Diencephalon (tissue), 1 donor: ENCODE data around the gene KLHDC2. TPM values are rescaled to one million over a fixed set of nuclear protein-coding genes. Genes with fewer than 3 reads are reported as not detected.

ENCODE experiments used
- total RNA-seq: library from RNA; depleted of rRNA; stranded (reverse); fragments of >200 nt; gene quantifications from one replicate; pipeline ENCODE4 v1.2.3, GENCODE V29; 2014

Gene KLHDC2, protein sequence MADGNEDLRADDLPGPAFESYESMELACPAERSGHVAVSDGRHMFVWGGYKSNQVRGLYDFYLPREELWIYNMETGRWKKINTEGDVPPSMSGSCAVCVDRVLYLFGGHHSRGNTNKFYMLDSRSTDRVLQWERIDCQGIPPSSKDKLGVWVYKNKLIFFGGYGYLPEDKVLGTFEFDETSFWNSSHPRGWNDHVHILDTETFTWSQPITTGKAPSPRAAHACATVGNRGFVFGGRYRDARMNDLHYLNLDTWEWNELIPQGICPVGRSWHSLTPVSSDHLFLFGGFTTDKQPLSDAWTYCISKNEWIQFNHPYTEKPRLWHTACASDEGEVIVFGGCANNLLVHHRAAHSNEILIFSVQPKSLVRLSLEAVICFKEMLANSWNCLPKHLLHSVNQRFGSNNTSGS
- total RNA-seq = 99.9 TPM

DNA sequence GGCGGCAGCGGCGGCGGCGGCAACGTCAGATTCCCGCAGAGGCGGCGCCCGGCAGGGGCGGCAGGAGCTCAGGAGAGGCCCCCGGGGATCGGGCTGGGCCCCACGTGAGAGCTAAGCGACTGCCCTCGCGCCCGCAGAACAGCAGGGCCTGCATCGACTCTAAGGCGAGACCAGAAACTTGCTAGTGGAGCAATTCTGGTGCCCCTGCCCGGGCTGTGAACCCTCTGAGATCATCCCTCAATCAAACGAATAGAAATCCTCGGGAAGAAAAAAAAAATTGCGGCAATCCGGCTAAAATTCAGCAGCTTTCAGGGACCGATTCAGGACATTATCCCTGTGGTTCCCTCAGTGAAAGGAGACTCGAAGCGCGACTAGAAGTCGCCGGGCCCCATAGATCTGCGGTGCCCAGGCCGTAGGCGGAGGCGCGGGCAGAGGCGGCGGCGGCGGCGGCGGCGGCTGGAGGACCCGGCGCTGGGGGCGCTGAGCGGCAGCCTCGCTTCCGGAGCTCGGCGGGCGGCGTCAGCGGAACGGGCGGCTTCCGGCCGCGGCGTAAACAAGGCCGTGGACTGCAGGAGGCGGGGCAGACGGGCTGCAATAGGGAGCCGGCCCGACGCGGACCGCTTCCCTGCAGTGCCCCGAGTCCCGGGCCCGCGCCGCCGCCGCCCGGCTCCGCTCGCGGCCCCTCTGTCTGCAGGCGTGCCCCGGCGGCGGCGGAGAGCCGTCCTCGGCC is at the start of gene KLHDC2:
TSS of gene KLHDC2 (plus strand) at position 583 of the 730 bp plus-strand sequence. CDS start 316 bp downstream, outside the sequence.

Other genes starting within 250 kb of the KLHDC2 start
- 1,949 TPM for gene RPS29, start 181.8 kb upstream of the KLHDC2 start, total RNA-seq
- gene LRR1, start 169.2 kb upstream of the KLHDC2 start, total RNA-seq = 12.7 TPM
- 92.5 TPM for gene RPL36AL, start 147.5 kb upstream of the KLHDC2 start, total RNA-seq
- 40.4 TPM for gene MGAT2, start 147.4 kb upstream of the KLHDC2 start, total RNA-seq
- 17.5 TPM for gene DNAAF2, start 132.9 kb upstream of the KLHDC2 start, total RNA-seq
- gene POLE2, start 79.9 kb upstream of the KLHDC2 start, total RNA-seq = 9.7 TPM
- 19.8 TPM for gene KLHDC1, start 75.0 kb upstream of the KLHDC2 start, total RNA-seq
- 85.8 TPM for gene NEMF, start 84.6 kb downstream of the KLHDC2 start, total RNA-seq
- gene ARF6, start 124.9 kb downstream of the KLHDC2 start, total RNA-seq = 69.4 TPM